HepG2 (cell line): Measurements from ENCODE around the gene NME8. TPM values are rescaled to one million over a fixed set of nuclear protein-coding genes. Genes with fewer than 3 reads are reported as not detected.
A peak's percentile ranks its signal among the peaks of the same experiment; 100 is the strongest.

Experiments used
- ADNP ChIP-seq: sonication (generic); formaldehyde crosslinking; IDR thresholded peaks from 2 replicates; pipeline ENCODE4 v1.4.0; 2020; ENCODE audit warnings: missing genetic modification reagents
- BHLHE40 ChIP-seq: IDR thresholded peaks from 2 replicates; pipeline ENCODE4 v1.6.1; 2011; ENCODE audit warnings: low read length, improper control_type of control experiment
- ELF1 ChIP-seq: sonication (generic); formaldehyde crosslinking; IDR thresholded peaks from 2 replicates; pipeline ENCODE4 v1.4.0; 2020; ENCODE audit warnings: missing genetic modification reagents
- ELF3 ChIP-seq: IDR thresholded peaks from 2 replicates; pipeline ENCODE4 v1.6.1; 2016; ENCODE audit warnings: missing genetic modification reagents, missing compliant biosample characterization
- ERF ChIP-seq: IDR thresholded peaks from 2 replicates; pipeline ENCODE4 v1.6.1; 2018; ENCODE audit warnings: missing biosample characterization, missing genetic modification reagents
- ETV5 ChIP-seq: IDR thresholded peaks from 2 replicates; pipeline ENCODE4 v1.6.1; 2018; ENCODE audit warnings: missing biosample characterization, missing genetic modification reagents, inconsistent platforms, borderline replicate concordance
- FOSL1 ChIP-seq: sonication (generic); formaldehyde crosslinking; IDR thresholded peaks from 2 replicates; pipeline ENCODE4 v1.9.0; 2021; ENCODE audit warnings: missing genetic modification reagents, borderline replicate concordance
- HDAC2 ChIP-seq: sonication (generic); formaldehyde crosslinking; IDR thresholded peaks from 2 replicates; pipeline ENCODE4 v1.4.0; 2020; ENCODE audit warnings: missing genetic modification reagents
- IRF2 ChIP-seq: IDR thresholded peaks from 2 replicates; pipeline ENCODE4 v1.6.1; 2018; ENCODE audit warnings: missing genetic modification reagents, missing compliant biosample characterization
- JUN ChIP-seq: sonication (generic); formaldehyde crosslinking; IDR thresholded peaks from 2 replicates; pipeline ENCODE4 v1.4.0; 2020; ENCODE audit warnings: mild to moderate bottlenecking, missing genetic modification reagents
- KLF13 ChIP-seq: sonication (generic); formaldehyde crosslinking; IDR thresholded peaks from 2 replicates; pipeline ENCODE4 v1.4.0; 2020; ENCODE audit warnings: mild to moderate bottlenecking, missing genetic modification reagents
- MYC ChIP-seq: sonication (generic); formaldehyde crosslinking; IDR thresholded peaks from 2 replicates; pipeline ENCODE4 v1.9.0; 2021; ENCODE audit warnings: missing genetic modification reagents, borderline replicate concordance
- NRL ChIP-seq: sonication (generic); formaldehyde crosslinking; IDR thresholded peaks from 2 replicates; pipeline ENCODE4 v1.5.0; 2020; ENCODE audit warnings: missing genetic modification reagents, mild to moderate bottlenecking, moderate library complexity, borderline replicate concordance
- POLR2A ChIP-seq, 2 experiments: IDR thresholded peaks; 2 replicates each; pipeline ENCODE4 v1.6.1; 2011; ENCODE audit warnings: low read depth in 2 of 2, low read length in 2 of 2, mild to moderate bottlenecking in 1 of 2, moderate library complexity in 1 of 2; ENCODE audit not compliant: insufficient read depth in 1 of 2
- RAD51 ChIP-seq: fragments of 450-650 bp; IDR thresholded peaks from 2 replicates; pipeline ENCODE4 v1.6.1; 2016; ENCODE audit warnings: borderline replicate concordance
- REPIN1 ChIP-seq: sonication (generic); formaldehyde crosslinking; IDR thresholded peaks from 2 replicates; pipeline ENCODE4 v1.8.0; 2022; ENCODE audit warnings: missing genetic modification reagents, low read depth, mild to moderate bottlenecking, borderline replicate concordance
- SIN3A ChIP-seq: IDR thresholded peaks from 2 replicates; pipeline ENCODE4 v1.6.1; 2011; ENCODE audit warnings: low read depth, mild to moderate bottlenecking, control low read depth, low read length, borderline replicate concordance
- SP5 ChIP-seq: IDR thresholded peaks from 2 replicates; pipeline ENCODE4 v1.6.1; 2016; ENCODE audit warnings: low read depth, borderline replicate concordance
- TOPORS ChIP-seq: sonication (generic); formaldehyde crosslinking; IDR thresholded peaks from 2 replicates; pipeline ENCODE4 v1.8.0; 2023; ENCODE audit warnings: mild to moderate bottlenecking, missing genetic modification reagents
- ZKSCAN8 ChIP-seq: IDR thresholded peaks from 2 replicates; pipeline ENCODE4 v1.6.1; 2016; ENCODE audit warnings: borderline replicate concordance, missing genetic modification reagents, missing compliant biosample characterization
- ZNF143 ChIP-seq: sonication (generic); formaldehyde crosslinking; IDR thresholded peaks from 2 replicates; pipeline ENCODE4 v1.4.0; 2020; ENCODE audit warnings: missing genetic modification reagents
- ZNF234 ChIP-seq: sonication (generic); formaldehyde crosslinking; conservative IDR thresholded peaks from 2 replicates; pipeline ENCODE4 v1.5.1; 2020; ENCODE audit warnings: mild to moderate bottlenecking, missing genetic modification reagents
- ZNF34 ChIP-seq: sonication (generic); formaldehyde crosslinking; IDR thresholded peaks from 2 replicates; pipeline ENCODE4 v1.4.0; 2020; ENCODE audit warnings: mild to moderate bottlenecking, missing genetic modification reagents, borderline replicate concordance
- ZNF552 ChIP-seq: sonication (generic); formaldehyde crosslinking; IDR thresholded peaks from 2 replicates; pipeline ENCODE4 v1.9.0; 2022; ENCODE audit warnings: missing genetic modification reagents, mild to moderate bottlenecking, borderline replicate concordance
- polyA plus RNA-seq, 8 experiments: library from polyadenylated mRNA; depleted of rRNA in 3 of 8; stranded (reverse) in 7 of 8; unstranded in 1 of 8; fragments of >200 nt; fragmentation: Illumina TruSeq in 4 of 8; extraction: Trizol in 4 of 8; gene quantifications; 2 replicates each; pipeline versions ENCODE4 v1.2.1 to v1.2.3, GENCODE V29; 2011 to 2016; ENCODE audit warnings: low read depth in 4 of 8, missing spikeins in 1 of 8, mixed read lengths in 1 of 8; ENCODE audit not compliant: insufficient read depth in 1 of 8
- total RNA-seq, 5 experiments: library from RNA; depleted of rRNA; stranded (reverse); fragments of >200 nt; fragmentation: Illumina TruSeq; extraction: Trizol; gene quantifications; 2 replicates each; pipeline ENCODE4 v1.2.3, GENCODE V29; 2016; ENCODE audit warnings: low read depth in 1 of 5
- TF ChIP-seq, protein P1 (sequence below): sonication (generic); formaldehyde crosslinking; IDR thresholded peaks from 2 replicates; pipeline ENCODE4 v1.4.0; 2020; ENCODE audit warnings: missing genetic modification reagents
- TF ChIP-seq, protein P2 (sequence below): sonication (generic); formaldehyde crosslinking; IDR thresholded peaks from 2 replicates; pipeline ENCODE4 v1.4.0; 2020; ENCODE audit warnings: mild to moderate bottlenecking, low read depth, missing genetic modification reagents
- TF ChIP-seq, protein P3 (sequence below), 2 experiments: sonication (generic) in 1 of 2; formaldehyde crosslinking in 1 of 2; IDR thresholded peaks; 2 replicates each; pipeline versions ENCODE4 v1.4.0 to v1.6.1; 2018 to 2020; ENCODE audit warnings: missing genetic modification reagents in 2 of 2, borderline replicate concordance in 1 of 2, low read depth in 1 of 2, mild to moderate bottlenecking in 1 of 2, missing biosample characterization in 1 of 2

NME8 gene
- total and polyA plus RNA-seq, 2 of the 13 experiments (the other 11 are each of a cell fraction or from before 2014, with no cell fraction given): not detected

DNA sequence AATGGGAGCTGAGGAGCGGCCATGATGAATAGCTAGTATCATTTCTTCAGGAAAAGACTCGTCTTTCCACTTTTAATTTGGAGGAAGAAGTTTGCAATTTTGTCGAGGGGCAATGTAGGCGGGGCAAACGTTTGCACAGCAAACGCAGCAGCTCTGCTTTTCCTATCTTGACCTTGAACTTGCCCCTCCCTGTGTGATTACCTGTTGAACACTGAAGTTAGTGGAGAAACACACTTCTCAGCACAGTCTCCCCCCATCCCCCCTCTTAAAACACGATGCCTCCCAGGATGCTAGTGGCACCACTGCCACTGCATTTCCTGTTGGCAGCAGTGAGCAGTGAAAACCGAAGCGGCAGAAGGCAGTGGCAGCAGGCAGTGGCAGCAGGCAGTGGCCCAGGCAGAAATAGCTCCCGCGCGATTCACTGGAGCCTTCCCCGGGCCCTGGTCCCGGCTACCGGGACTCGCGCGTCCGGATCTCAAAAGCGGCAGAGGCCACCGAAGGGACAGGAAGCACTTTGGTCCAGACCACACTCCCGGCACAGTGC is 72.0 kb downstream of the NME8 start, which contains the start of gene EPDR1 (continued):
- no peak for TF ChIP-seq RAD51
- TF ChIP-seq KLF13: 0 out of 2 replicates have a peak, but pooled peaks have one; percentile 18
- TF ChIP-seq TOPORS (CRISPR knock-in tag): peak; percentile 83
- peak; percentile 16; the same call in 1 of the 2 replicates for TF ChIP-seq ERF (CRISPR knock-in tag)
- no peak for TF ChIP-seq FOSL1 (CRISPR knock-in tag)
- TF ChIP-seq ZNF143 (CRISPR knock-in tag): no peak
- TF ChIP-seq JUN (CRISPR knock-in tag): 0 out of 2 replicates have a peak, but pooled peaks have one; percentile 11
- no peak for TF ChIP-seq ZNF34 (CRISPR knock-in tag)
- TF ChIP-seq NRL (CRISPR knock-in tag): 0 out of 2 replicates have a peak, but pooled peaks have one; percentile 48
- TF ChIP-seq SIN3A: peak; percentile 16; the same call in 1 of the 2 replicates
- peak; percentile 52; the same call in 1 of the 2 replicates for TF ChIP-seq IRF2 (CRISPR knock-in tag)
- no peak for TF ChIP-seq HDAC2
- TF ChIP-seq, protein P1, sequence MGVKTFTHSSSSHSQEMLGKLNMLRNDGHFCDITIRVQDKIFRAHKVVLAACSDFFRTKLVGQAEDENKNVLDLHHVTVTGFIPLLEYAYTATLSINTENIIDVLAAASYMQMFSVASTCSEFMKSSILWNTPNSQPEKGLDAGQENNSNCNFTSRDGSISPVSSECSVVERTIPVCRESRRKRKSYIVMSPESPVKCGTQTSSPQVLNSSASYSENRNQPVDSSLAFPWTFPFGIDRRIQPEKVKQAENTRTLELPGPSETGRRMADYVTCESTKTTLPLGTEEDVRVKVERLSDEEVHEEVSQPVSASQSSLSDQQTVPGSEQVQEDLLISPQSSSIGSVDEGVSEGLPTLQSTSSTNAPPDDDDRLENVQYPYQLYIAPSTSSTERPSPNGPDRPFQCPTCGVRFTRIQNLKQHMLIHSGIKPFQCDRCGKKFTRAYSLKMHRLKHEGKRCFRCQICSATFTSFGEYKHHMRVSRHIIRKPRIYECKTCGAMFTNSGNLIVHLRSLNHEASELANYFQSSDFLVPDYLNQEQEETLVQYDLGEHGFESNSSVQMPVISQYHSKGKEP (CRISPR knock-in tag): no peak
- TF ChIP-seq ZKSCAN8 (CRISPR knock-in tag): no peak
- no peak for TF ChIP-seq ZNF234 (CRISPR knock-in tag)
- 0 out of 2 replicates have a peak, but pooled peaks have one; percentile 4 for TF ChIP-seq REPIN1 (CRISPR knock-in tag)
- TF ChIP-seq, protein P2, sequence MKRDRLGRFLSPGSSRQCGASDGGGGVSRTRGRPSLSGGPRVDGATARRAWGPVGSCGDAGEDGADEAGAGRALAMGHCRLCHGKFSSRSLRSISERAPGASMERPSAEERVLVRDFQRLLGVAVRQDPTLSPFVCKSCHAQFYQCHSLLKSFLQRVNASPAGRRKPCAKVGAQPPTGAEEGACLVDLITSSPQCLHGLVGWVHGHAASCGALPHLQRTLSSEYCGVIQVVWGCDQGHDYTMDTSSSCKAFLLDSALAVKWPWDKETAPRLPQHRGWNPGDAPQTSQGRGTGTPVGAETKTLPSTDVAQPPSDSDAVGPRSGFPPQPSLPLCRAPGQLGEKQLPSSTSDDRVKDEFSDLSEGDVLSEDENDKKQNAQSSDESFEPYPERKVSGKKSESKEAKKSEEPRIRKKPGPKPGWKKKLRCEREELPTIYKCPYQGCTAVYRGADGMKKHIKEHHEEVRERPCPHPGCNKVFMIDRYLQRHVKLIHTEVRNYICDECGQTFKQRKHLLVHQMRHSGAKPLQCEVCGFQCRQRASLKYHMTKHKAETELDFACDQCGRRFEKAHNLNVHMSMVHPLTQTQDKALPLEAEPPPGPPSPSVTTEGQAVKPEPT (CRISPR knock-in tag): no peak
- peak; percentile 17; the same call in 1 of the 2 replicates for TF ChIP-seq ZNF552 (CRISPR knock-in tag)
- TF ChIP-seq ETV5: peak; percentile 21; the same call in 1 of the 2 replicates
- TF ChIP-seq ELF3 (CRISPR knock-in tag): peak; percentile 48; the same call in 1 of the 2 replicates
- peak; percentile 62 for TF ChIP-seq ELF1
- peak; percentile 56 to 75 for TF ChIP-seq POLR2A (IDR thresholded peaks at IDR 0.05; ENCODE audit: insufficient read depth in 1 of 2, low read depth in 2 of 2, low read length in 2 of 2)
- TF ChIP-seq SP5 (CRISPR knock-in tag): 0 out of 2 replicates have a peak, but pooled peaks have one; percentile 27
- TF ChIP-seq BHLHE40: no peak
- TF ChIP-seq, protein P3, sequence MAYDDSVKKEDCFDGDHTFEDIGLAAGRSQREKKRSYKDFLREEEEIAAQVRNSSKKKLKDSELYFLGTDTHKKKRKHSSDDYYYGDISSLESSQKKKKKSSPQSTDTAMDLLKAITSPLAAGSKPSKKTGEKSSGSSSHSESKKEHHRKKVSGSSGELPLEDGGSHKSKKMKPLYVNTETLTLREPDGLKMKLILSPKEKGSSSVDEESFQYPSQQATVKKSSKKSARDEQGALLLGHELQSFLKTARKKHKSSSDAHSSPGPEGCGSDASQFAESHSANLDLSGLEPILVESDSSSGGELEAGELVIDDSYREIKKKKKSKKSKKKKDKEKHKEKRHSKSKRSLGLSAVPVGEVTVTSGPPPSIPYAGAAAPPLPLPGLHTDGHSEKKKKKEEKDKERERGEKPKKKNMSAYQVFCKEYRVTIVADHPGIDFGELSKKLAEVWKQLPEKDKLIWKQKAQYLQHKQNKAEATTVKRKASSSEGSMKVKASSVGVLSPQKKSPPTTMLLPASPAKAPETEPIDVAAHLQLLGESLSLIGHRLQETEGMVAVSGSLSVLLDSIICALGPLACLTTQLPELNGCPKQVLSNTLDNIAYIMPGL (CRISPR knock-in tag; IDR thresholded peaks at IDR 0.05; ENCODE audit: borderline replicate concordance in 1 of 2, low read depth in 1 of 2): no peak
- 0 out of 2 replicates have a peak, but pooled peaks have one; percentile 3 for TF ChIP-seq MYC (CRISPR knock-in tag)
- no peak for TF ChIP-seq ADNP (CRISPR knock-in tag)
